ENCODE data around the gene MAML2.

GRCh38 chr11:96294289-96294688 is 48.7 kb downstream of the MAML2 start:
- TF ChIP-seq, protein P1, sequence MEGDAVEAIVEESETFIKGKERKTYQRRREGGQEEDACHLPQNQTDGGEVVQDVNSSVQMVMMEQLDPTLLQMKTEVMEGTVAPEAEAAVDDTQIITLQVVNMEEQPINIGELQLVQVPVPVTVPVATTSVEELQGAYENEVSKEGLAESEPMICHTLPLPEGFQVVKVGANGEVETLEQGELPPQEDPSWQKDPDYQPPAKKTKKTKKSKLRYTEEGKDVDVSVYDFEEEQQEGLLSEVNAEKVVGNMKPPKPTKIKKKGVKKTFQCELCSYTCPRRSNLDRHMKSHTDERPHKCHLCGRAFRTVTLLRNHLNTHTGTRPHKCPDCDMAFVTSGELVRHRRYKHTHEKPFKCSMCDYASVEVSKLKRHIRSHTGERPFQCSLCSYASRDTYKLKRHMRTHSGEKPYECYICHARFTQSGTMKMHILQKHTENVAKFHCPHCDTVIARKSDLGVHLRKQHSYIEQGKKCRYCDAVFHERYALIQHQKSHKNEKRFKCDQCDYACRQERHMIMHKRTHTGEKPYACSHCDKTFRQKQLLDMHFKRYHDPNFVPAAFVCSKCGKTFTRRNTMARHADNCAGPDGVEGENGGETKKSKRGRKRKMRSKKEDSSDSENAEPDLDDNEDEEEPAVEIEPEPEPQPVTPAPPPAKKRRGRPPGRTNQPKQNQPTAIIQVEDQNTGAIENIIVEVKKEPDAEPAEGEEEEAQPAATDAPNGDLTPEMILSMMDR (conservative IDR thresholded peaks at IDR 0.05) = no peak
- TF ChIP-seq ZFX (IDR thresholded peaks at IDR 0.05) = no peak

Measured in C4-2B (cell line).